ENCODE measurements around the gene TRIP6.
"Not testable (repeated sequence)": the region's sequence is repeated elsewhere in the genome, so short reads cannot be mapped to it uniquely, and the experiment has no call there.

TRIP6 gene

DNA sequence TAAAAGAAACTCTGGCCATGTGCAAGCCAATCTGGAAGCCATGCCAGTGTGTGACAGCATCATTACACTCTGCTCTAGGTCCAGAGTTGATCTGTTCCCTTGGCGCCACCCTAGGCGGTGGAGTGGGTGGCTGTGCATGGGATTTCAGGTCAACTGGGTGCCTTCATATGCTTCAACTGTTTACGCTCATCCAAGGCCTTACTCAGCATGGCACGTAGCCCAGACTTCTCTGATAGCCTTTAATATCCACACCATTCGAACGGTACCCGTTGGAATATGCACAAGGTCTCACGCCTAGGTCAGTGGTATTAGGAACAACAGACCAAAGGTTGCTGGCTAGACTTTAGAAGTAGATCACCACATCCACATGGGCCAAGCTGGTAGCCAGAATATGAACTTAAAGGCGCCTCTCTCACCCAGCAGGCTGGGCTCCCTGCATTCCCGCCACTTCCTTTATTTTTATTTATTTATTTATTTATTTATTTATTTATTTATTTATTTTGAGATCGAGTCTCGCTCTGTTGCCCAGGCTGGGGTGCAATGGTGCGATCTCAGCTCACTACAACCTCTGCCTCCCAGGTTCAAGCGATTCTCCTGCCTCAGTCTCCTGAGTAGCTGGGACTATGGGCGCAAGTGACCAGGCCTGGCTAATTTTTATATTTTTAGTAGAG is 47.2 kb downstream of the TRIP6 start:
- no peak for DNase-seq (ENCODE audit: low spot score)

DNA sequence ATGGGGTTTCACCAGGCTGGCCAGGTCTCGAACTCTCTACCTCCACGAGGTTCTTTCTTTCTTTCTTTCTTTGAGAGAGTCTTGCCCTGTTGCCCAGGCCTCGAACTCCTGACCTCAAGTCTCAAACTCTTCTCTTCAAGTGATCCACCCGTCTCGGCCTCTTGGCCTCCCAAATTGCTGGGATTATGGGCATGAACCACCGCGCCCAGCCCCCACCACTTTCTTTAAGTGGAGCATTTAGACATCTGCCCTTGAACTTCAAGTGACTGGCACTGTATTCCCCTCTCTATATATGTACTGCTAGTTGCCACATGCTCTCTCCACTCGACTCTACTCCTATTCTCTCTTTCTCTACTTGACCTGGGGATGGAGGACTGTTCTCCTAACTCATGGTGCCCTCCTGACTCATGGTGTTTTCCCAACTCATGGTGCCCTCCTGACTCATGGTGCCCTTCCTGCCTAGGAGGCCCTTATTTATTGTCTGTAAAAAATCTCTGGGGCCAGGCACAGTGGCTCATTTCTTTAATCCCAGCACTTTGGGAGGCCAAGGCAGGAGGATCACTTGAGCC is 47.8 kb downstream of the TRIP6 start:
- DNase-seq (ENCODE audit: low spot score), result no peak

DNA sequence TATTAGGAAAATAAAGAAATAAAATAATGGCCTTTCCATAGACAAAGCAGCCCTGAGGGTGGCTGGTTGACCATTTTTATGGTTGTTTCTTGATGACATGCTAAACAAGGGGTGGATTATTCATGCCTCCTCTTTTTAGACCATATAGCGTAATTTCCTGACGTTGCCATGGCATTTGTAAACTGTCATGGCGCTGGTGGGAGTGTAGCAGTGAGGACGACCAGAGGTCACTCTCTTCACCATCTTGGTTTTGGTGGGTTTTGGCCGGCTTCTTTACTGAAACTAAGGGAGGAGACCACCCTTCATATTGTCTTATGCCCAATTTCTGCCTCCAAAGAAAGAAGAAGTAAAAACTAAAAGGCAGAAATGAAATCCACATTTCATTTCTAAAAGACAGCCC is 52.1 kb downstream of the TRIP6 start:
- not testable (repeated sequence) for DNase-seq (ENCODE audit: low spot score)

GRCh38 chr7:100919779-100920437 is 52.7 kb downstream of the TRIP6 start:
- not testable (repeated sequence) for DNase-seq (ENCODE audit: low spot score)

- no peak for DNase-seq (ENCODE audit: low spot score)
These were observed 53.9 kb downstream of the TRIP6 start for GRCh38 chr7:100921039-100921438.
